Left kidney (tissue), 2 donors: Measurements from ENCODE around the gene IL1RAPL1. TPM values are rescaled to one million over a fixed set of nuclear protein-coding genes. Genes with fewer than 3 reads are reported as not detected.
"Not testable (repeated sequence)": the region's sequence is repeated elsewhere in the genome, so short reads cannot be mapped to it uniquely, and the experiment has no call there.

Experiments used
- DNase-seq: peaks from one replicate; pipeline ENCODE4 v3.0.0-alpha.2; 2013
- polyA plus RNA-seq: library from polyadenylated mRNA; unstranded; fragments of 120-200 nt; gene quantifications from one replicate; pipeline ENCODE4 v1.2.1, GENCODE V29; 2013; ENCODE audit not compliant: insufficient read length

The IL1RAPL1 gene
- polyA plus RNA-seq, 1 donor = 2.5 TPM

DNA sequence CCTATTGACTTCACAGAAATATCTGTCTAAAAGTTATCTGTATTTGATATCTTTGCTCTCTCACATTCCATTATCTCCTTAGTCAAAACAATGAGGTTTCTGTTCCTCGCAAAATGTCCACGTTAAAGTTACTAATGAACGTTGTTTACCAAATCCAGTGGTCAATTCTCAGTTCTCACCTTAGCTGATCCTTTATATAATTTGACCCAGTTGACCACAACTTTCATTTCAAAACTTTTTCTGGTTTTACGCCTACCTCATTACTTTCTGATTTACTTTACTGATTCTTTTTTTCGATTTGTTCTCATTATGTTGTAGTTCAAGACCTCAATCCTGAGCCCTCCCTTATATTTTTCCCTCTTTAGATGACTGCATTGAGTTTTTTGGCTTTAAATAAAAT lies 186.6 kb downstream of the IL1RAPL1 start:
- DNase-seq = no peak

DNA sequence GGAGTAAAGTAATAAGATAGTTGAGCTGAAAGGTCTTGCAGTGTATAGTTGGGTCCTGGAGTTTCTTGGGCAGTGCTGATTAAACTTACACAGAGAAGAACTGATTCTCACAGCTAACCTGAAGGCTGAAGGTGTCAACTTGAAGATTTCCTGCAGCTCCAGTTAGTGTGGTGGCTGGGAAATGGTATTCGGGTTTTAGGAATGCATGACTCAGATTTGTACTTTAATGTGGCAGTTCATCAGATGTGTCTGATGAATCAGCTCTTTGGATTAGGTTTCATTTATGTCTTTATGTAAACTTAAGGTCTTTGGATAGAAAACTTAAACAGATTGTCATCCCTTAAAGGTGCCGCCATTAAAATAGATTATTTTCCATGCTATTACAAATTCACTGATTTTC lies 200.0 kb downstream of the IL1RAPL1 start:
- no peak for DNase-seq

DNA sequence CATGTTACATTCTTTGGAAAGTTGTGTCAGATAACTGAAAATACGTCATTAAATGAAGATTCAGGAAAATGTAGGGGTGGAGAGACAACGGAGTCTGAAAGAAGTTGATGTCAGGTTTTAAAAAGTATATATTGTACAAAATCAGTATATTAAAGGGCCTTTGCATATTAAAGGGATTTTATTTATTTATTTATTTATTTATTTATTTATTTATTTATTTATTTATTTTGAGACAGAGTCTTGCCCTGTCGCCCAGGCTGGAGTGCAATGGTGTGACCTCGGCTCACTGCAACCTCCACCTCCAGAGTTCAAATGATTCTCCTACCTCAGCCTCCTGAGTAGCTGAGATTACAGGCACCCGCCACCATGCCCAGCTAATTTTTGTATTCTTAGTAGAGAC lies 213.4 kb downstream of the IL1RAPL1 start:
- not testable (repeated sequence) for DNase-seq

DNA sequence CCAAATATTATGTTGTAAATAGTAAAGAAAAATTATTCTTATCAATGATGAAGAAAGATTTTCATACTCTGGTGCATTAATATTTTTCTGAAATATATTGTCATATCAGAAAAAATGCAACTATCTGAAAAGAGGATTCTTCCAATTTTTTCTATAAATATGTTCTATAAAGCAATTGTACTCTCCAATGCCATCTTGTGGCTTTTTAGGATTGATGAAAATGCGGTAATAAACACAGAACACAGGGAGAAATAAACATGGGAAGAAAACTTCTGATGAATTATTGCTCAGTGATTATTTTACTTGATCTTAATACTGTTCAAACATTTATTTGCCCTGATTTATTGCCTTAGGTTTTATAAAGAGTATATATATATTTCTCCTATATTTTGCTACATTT lies 215.4 kb downstream of the IL1RAPL1 start:
- DNase-seq = no peak

DNA sequence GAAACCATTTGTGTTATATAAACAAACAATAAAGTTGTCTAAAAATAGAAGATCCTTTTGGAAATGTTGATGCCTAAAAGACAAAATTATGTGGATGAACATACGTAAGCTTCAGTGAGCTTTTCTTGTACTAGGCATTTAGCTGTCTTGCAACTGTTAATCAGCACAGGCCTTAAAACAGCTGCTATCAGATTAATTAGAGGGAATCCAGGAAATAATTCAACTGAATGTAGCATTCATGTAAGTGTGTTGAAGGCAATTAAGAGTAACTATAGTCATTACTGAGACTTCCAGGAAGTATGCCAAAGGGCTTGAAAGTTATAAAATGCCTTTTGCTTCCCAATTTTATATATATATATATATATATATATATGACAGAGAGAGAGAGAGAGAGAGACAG lies 248.7 kb downstream of the IL1RAPL1 start:
- no peak for DNase-seq

DNA sequence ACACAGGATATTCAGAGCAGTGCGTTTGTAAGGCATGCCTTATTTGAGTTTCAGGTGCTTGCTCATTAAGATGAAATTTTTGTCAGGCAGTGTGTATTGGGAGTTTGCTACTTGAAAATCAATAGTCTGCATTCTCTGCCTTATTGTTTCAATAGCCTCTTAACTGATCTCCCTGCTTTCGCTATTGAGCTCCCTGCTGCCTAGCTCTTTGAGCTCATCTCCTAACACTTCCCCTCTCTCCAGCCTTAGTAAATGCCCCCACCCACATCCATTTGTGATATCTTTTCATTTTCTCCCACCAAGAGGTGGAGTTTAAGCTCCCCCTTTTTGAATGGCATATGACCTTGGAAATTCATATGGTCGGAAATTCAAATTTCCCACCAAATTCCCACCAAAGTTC lies 256.6 kb downstream of the IL1RAPL1 start:
- DNase-seq = no peak

DNA sequence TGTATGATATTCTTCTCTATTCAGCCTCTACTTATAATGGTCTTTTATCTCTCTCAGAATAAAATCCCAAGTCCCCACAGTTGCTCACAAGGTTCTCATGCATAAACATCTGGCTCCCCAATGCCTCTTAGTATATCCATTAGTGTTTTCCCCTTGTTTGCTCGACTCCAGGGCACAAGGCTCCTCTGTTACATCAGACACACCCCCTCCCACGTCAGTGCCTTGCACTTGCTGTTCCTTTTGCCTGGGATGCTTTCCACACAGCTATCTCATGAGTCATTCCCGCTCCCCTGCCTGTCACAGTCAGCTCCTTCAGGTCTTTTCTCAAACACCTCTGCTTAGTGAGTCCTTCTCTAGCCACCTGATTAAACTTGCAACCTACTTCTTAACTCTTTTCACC lies 260.2 kb downstream of the IL1RAPL1 start:
- DNase-seq = no peak

DNA sequence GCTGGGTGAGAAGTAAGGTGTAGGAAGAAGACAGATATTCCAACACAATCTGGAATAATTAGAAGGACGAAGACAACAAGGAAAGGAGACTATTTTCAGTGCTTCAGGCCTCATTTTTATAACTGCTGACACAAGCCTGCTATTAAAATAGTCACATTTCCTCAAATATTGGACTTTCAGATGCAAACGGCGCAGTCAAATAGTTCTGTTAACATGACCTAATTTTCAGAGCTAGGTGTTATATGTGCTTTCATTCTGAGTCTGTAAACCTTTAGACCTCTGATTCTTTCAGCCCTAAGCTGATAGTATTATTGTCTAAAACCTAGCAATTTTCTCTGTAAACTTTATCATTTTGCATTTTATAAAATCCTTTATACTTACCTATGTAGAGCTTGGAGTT lies 261.5 kb downstream of the IL1RAPL1 start:
- DNase-seq = no peak

DNA sequence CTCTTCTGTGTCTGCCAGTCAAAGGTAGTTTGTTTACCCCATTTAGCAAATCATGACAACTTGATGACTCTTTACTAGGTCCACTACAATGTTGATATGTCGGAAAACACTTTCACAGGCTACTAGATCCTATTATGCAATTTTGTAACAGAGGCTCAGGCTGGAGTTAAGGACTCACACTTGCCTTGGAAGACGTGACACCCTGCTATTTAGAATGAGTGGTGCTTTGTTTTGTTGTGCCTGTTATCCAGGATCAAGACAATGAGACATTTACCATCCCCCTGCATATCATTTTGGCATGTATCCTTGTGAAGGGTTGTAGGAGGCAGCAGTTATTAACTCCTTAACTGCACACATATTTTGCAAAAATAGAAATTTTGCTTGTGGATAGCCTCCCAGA lies 263.7 kb downstream of the IL1RAPL1 start:
- no peak for DNase-seq

DNA sequence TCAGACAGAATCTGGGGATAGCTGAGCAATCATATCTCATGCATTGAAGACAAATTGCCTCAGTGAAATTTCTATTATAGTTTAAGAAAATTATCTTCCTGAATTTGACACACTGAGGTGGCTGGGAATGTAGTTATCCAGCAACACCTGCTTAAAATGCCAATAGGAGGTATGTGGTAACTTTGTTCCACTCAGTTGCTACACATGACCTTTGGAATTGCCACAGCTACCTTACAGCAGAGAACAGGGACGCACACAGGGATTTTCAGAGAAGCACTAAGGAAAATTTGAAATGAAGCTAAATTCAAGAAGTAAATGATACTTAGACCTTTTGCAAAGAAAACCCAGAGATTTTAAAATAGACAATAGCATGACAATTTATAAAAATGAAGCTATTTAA lies 264.6 kb downstream of the IL1RAPL1 start:
- no peak for DNase-seq

DNA sequence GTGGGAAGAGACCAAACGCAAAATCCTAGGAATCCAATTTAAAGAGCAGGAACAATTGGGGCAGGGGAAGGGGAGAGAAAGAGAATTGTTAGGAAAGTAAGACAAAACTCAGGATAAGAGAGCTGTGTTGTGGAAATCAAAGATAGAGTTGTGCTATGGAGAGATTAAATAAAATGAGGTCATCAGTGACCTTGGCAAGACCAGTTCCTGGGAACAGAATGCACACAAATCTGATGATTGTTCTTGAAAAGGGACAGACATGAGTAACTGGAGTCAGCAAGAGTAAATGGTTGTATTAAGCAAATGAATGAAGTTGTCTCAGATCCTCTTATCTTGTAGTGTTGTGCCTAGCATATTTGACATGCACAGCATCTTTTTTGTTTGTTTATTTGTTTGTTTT lies 267.4 kb downstream of the IL1RAPL1 start:
- DNase-seq = no peak

DNA sequence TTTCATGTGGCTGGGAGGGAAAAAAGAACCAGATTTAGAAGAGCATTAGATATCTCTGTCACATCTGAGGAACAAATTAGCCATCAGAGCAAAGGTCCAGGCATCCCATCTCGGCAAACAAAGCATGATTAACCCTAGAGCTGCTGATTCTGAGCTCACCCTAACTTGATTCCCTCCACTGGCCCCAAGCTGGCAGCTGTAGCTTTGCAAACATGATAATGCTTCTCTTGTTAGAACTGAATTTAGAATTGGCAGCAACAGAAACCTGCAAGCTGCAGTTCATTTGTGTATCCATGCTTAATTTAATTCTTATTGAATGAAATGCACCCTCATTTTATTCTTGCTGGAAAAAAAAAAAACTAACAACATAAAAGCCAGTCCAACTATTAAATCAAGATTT lies 289.2 kb downstream of the IL1RAPL1 start:
- no peak for DNase-seq

DNA sequence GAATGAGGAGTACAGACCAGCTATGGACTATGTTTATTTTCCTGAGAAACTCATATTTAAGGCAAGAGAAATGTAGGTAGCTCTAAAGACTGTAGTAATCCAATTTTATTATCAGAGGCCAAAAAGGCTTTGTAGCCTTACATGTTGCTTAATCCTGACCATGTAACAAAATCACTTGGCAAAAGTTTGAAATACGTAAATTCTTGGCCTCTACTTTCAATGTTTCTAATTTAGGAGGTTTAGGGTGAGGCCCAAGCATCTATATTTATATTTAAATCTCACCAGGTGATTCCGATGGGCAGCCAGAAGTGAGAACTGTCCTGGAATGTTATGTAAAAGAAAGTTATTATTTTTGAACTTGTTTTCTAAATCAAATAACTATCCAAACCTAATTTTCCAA lies 289.7 kb downstream of the IL1RAPL1 start:
- no peak for DNase-seq

DNA sequence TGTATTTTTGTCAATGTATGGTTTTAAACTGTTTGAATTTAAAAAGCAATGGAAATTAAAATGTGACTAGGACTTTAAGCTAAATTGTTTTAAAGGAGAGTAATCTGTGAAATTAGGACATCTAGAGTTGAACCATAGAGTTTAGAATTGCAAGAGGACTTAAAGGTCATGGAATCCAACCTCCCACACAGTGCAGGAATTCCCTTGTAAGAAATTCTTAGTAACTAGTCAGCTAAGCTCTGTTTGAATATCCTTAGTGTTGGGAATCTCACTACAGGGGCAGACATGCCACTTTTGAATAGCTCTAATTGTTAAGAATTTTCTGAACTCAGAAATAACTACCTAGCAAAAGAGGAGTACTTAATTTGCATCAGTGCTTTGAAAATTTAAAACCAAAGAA lies 292.9 kb downstream of the IL1RAPL1 start:
- DNase-seq = peak; percentile 12

DNA sequence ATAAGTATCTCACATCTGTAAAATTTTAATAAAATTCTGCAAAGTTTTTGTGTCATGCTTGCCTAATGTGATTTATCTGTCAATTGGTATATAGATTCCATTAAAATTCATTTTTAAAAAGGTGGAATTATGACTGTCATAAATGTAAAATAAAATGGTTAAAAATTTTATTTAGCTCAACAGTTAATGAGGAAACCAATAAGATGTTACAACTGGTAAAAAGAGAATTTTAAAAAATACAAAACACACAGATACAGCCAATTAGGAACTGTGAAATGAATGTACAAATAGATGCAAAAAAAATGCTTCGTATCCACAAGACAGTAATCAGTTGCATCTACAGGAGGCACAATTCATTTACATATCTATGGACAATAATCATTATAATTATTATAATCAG lies 297.6 kb downstream of the IL1RAPL1 start:
- DNase-seq = no peak

DNA sequence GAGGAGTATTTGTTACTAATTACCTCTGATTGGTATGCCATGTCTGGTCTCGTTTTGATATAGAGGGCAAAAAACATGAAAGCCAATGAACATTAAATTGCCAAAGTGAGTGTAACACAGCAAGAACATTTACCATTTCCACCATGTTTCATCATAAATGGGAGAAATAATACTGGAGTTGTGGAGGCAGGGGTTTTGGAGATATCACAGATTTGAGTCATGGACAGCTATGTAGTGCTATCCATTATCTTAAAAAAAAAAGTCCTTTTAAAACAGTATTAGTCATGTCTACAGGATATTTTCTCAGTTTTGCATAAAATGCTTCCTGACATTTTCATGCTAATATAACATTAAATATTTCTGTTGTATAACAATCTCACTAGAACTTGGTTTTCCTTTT lies 301.2 kb downstream of the IL1RAPL1 start:
- DNase-seq = no peak

DNA sequence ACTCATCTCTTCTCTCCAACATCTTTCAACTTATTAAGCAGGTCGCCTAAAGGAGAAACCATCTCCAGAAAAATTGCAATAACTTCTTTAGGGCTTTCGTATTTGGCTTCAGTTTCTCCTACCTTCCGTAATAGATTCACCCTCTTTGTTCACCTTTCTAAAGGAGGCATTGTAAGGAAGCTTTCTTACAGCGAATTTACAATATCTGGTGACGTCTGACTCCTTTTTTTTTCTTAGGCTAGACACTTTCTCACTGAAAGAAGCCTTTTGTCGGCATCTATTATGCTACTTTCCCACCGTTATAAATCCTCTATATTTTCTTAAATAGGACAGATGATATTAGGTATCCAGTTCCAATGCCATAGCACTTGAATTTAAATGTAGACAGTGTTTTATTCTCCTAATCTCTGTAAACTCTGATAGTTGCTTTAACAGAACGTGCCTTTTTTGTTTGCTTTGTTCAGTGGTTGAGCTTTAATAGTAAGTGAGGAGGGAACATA lies 302.4 kb downstream of the IL1RAPL1 start:
- DNase-seq = no peak

DNA sequence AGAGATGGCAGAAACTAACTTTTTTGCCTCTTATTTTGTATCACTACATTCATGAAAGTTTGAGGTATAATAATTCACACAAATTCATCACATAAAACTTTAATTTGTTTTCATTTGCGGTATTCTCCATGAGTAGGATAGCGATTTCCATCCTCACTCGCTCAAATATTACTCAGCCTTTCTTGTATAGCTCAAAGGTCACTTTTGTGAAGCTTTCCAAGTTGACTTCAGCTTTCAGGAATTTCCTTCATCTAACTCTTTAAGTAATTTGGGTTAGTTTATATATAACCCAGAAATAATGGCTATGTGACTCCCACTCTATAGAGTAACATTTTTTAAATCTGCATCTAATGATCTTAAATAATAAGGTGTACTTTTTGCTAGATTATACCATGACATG lies 314.4 kb downstream of the IL1RAPL1 start:
- DNase-seq = no peak

DNA sequence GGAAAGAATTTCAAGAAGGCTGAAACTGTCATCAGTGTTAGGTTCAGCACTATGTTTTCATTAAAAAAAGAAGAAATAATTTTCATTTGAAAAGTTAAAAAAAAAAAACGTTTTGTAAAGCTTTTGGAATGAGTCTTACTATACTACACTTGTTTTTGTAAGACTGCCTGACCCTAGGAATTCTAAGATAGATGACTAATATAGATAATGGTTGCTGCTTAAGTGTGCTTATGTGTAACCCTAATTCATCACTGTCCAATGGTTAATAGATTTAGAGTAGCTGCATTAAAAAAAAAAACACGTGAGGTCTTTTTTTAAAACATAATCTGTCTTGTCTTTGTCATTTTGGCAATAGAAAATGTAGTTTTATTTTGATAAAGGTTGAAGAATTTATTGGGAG lies 323.2 kb downstream of the IL1RAPL1 start:
- no peak for DNase-seq

DNA sequence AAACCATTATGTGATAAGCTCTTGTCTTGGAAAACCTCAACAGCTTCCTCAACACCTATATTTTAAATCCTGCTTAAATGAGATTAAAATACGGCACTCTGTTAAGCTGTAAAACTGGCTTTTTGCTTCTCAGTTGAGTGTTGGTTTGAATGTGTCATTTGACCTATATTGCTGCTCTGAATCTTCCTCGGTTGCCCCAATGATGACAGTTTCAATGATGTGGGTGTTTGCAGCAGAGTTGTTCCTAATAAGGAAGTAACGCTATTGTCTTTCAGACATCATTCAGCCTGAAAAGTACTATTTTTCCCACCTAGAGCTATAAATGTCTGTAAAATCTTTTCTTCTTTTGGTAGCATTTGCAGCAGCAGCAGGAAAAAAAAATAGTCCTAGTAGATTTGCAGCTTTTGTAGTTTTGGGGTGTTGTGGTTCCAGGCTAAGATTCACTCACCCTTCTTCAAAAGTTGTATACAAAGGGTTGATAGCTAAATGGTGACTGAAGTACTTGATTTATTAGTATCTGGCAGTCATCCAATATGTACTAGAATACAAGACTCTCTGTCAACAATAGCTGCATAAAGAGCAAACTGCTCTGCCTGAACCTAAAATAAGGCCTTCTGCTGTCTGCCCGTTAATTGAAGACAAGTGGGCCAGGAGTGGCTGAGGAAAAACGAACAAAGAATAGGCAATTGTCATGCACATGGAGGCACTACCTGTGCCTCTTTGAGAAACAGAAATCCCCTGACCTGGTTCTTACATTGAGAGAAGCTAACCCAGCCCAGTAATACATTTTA lies 333.1 kb downstream of the IL1RAPL1 start:
- DNase-seq = peak; percentile 36

DNA sequence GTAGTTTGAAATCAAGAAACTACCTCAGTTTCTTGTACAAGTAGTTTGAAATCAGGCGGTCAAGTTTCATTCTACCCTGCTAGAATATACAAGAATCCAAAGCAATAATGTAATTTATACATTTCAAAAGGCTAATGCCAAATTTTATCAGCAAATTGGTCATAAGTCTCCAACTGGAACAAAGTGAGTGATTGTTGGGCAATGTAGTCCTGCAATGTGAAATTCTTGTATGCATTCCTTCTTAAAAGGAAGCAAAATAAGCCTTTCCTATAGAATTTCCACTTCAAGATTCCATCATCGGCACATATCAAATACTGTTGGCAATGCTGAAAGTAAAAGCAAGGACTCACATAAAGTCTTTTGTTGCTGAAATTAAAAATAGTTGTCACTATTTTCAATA lies 334.9 kb downstream of the IL1RAPL1 start:
- no peak for DNase-seq

DNA sequence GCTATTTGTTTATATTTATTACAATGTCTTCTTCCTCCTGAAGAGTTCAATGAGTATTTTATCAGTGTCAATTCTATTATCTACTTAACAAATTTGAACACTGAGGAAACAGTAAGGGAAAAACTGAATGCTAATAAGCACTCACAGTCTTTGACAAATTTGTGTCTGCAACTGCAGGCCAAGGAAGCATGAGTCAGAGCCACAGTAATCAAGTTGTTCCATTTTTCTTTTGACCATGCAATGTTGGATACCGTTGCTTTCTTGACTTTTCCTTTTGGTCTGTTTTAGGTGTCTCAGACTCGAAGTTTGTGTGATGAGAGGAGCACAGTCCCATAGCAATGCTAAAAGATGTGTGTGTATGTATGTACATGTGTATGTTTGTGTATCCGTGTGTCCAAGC lies 359.6 kb downstream of the IL1RAPL1 start:
- DNase-seq = no peak

DNA sequence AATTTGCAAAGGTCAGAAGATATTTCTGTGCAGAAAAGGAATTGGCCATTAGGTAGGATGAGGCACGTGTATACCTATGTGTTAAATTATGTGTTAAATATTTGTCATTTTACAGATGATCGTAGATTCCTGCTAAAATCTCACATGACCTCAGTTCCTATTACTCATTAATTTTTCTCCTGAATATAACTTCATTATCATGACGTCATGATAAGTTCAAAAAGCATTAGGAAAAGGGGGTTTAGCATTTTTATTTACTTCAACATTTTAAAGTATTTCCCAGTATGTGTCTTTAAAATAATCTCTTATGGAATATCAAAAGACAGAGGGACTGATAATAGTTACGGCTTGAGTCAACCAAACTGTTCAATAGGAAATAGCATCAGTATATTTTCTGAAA lies 372.8 kb downstream of the IL1RAPL1 start:
- no peak for DNase-seq

DNA sequence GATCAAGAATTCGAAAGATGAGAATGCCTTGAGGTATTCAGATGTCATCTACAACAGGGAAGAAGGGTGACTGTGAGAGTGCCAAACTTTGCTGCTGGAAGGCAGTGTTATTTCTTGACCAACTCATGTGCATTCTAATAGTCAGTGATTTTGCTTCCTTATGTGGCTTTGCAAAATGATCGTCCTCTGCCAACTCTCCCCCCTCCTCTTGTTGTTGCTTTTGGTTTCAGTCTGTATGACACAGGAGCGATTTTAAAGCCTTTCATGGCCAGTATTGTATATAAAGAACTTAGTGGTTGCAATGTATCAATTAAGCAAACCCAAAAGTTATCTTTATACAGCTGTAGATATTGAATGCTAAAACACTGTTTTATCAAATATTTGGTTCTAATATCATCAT lies 379.1 kb downstream of the IL1RAPL1 start:
- DNase-seq = no peak

DNA sequence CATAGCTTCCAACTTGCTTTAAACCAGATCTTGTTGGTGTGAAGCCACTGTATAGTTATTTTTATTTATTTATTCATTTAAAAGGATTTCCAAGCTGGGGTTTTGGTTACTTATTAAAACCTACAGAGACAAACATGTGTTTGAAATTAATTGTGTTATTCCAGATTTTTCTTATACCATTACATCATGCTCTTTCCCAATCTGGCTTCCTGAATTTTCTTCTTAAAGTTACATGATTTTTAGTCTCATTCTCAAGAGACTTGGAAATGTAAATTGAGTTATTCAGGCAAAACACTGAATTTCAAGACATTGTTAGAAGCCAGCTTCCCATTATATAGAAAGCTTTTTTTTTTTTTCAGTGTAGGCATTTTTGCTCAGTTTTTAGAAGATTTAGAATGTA lies 381.9 kb downstream of the IL1RAPL1 start:
- DNase-seq = no peak
